ENCODE results near the gene TSPAN11.

Gene TSPAN11

GRCh38 chr12:30926243-30927221 lies at the start of gene TSPAN11:
TSPAN11 (plus strand) TSS chr12:30926748; CDS start chr12:30953992, 27,244 bp downstream.
- Histone ChIP-seq H3K27ac (ENCODE audit: low read depth, low read length, poor library complexity, severe bottlenecking) (no peak within 1 kb of the TSS), H3K79me2 (ENCODE audit: insufficient read depth, low read length) (no peaks in the 10 kb centered on the region), H3K4me2 (ENCODE audit: low read length) (no peak within 1 kb of the TSS), H3K4me1 (ENCODE audit: insufficient read depth, low read length, severe bottlenecking) (no peaks in the 10 kb centered on the region), H2AFZ (ENCODE audit: low read length) (no peak within 1 kb of the TSS), H3K4me3 (ENCODE audit: low read depth, low read length, poor library complexity, severe bottlenecking) (no peak within 1 kb of the TSS), H3K9ac (ENCODE audit: low read length) (no peak within 1 kb of the TSS), H3K9me3 (ENCODE audit: low read length) (no peaks in the 10 kb centered on the region), H4K20me1 (ENCODE audit: insufficient read depth, low read length) (no peaks in the 10 kb centered on the region), H3K36me3 (ENCODE audit: insufficient read depth, low read length) (no peaks in the 10 kb centered on the region), H3K9me2 (ENCODE audit: low read depth, low read length) (no peaks in the 10 kb centered on the region), H3K27me3 (ENCODE audit: insufficient read depth, low read length) (peaks cover 5% of the 10 kb centered on the region), H3F3A (ENCODE audit: insufficient read depth, low read length) (no peaks in the 10 kb centered on the region)
- TF ChIP-seq CTCF (IDR thresholded peaks at IDR 0.05; ENCODE audit: low read length) (no peak), EZH2 (IDR thresholded peaks at IDR 0.05; ENCODE audit: borderline replicate concordance, low read length) (no peak)

DNA sequence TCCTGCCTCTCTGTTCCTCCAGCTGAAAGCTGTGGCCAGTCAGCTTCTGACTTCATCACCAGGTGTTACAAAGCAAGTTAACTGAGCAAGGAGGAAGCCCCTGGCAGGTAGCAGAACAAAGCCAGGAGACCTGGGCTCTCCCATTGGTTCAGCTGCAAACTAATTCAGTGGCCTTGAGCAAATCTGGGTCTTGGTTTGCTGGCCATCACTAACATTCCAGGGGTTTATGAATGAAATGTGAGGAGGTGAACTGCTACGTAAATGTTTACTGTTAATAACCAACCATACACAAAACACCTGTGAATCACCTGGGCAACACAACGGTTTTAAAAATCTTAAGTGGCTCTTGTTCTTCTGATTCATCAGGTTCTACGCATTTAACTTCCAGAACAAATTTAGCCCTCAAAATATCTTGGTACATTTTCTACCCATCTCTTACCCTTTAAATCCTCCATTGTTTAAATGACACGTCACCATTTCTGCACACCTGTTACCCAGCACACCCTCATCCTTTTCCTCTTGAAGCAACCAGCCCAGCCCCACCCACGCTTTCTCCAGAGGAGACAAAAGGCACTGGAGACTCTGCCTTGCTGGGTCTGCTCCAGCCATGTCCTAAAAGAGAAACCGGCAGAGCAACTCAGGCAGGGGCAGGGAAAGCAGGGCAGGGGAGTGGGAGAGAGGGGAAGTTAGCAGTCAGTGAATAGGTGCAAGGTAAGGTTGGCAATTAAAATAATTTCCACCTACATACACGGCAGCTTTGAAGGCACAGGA lies 49.3 kb upstream of the TSPAN11 start:
- Histone ChIP-seq H3K9me2 (ENCODE audit: low read depth, low read length) (no peaks in the 10 kb centered on the region), H3K36me3 (ENCODE audit: insufficient read depth, low read length) (no peaks in the 10 kb centered on the region), H3F3A (ENCODE audit: insufficient read depth, low read length) (no peaks in the 10 kb centered on the region), H3K4me1 (ENCODE audit: insufficient read depth, low read length, severe bottlenecking) (no peaks in the 10 kb centered on the region), H3K4me3 (ENCODE audit: low read depth, low read length, poor library complexity, severe bottlenecking) (no peak overlapping the region), H3K4me2 (ENCODE audit: low read length) (no peak overlapping the region), H4K20me1 (ENCODE audit: insufficient read depth, low read length) (no peaks in the 10 kb centered on the region), H3K27ac (ENCODE audit: low read depth, low read length, poor library complexity, severe bottlenecking) (no peak overlapping the region), H3K9me3 (ENCODE audit: low read length) (no peaks in the 10 kb centered on the region), H3K27me3 (ENCODE audit: insufficient read depth, low read length) (0 out of 2 replicates have a peak, but pooled peaks cover 8% of the 10 kb centered on the region), H3K79me2 (ENCODE audit: insufficient read depth, low read length) (no peaks in the 10 kb centered on the region), H3K9ac (ENCODE audit: low read length) (no peak overlapping the region), H2AFZ (ENCODE audit: low read length) (no peak overlapping the region)
- TF ChIP-seq EZH2 (IDR thresholded peaks at IDR 0.05; ENCODE audit: borderline replicate concordance, low read length) (no peak), CTCF (IDR thresholded peaks at IDR 0.05; ENCODE audit: low read length) (no peak)

DNA sequence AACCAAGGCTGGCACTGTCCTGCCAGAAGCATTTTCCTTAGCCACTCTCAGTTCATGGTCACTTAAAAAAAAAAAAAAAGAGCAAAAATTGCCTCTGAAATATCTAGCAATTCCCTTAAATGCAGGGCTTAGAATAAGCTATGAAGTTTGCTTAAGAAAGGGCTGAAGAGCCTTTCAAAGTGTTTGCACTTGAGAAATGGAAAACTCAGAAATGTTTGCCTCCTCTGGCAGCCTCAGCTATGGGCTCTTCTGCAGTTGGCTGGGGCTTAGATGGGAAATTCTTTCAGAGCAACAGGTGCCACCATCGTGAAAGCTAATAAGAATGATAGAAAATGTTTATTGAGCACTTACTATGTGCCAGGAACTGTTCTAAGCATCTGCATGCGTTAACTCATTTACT lies 48.5 kb upstream of the TSPAN11 start:
- Histone ChIP-seq H4K20me1 (ENCODE audit: insufficient read depth, low read length) (no peaks in the 10 kb centered on the region), H3K4me1 (ENCODE audit: insufficient read depth, low read length, severe bottlenecking) (no peaks in the 10 kb centered on the region), H3K79me2 (ENCODE audit: insufficient read depth, low read length) (no peaks in the 10 kb centered on the region), H3K9ac (ENCODE audit: low read length) (no peak overlapping the region), H2AFZ (ENCODE audit: low read length) (no peak overlapping the region), H3K27ac (ENCODE audit: low read depth, low read length, poor library complexity, severe bottlenecking) (no peak overlapping the region), H3K27me3 (ENCODE audit: insufficient read depth, low read length) (0 out of 2 replicates have a peak, but pooled peaks cover 8% of the 10 kb centered on the region), H3K4me3 (ENCODE audit: low read depth, low read length, poor library complexity, severe bottlenecking) (no peak overlapping the region), H3K4me2 (ENCODE audit: low read length) (no peak overlapping the region), H3K9me2 (ENCODE audit: low read depth, low read length) (no peaks in the 10 kb centered on the region), H3K9me3 (ENCODE audit: low read length) (no peaks in the 10 kb centered on the region), H3K36me3 (ENCODE audit: insufficient read depth, low read length) (no peaks in the 10 kb centered on the region), H3F3A (ENCODE audit: insufficient read depth, low read length) (no peaks in the 10 kb centered on the region)
- TF ChIP-seq CTCF (IDR thresholded peaks at IDR 0.05; ENCODE audit: low read length): no peak
- TF ChIP-seq EZH2 (IDR thresholded peaks at IDR 0.05; ENCODE audit: borderline replicate concordance, low read length): no peak

Data from OCI-LY1 (cell line).